ENCODE data around the gene LRCH3.

DNA sequence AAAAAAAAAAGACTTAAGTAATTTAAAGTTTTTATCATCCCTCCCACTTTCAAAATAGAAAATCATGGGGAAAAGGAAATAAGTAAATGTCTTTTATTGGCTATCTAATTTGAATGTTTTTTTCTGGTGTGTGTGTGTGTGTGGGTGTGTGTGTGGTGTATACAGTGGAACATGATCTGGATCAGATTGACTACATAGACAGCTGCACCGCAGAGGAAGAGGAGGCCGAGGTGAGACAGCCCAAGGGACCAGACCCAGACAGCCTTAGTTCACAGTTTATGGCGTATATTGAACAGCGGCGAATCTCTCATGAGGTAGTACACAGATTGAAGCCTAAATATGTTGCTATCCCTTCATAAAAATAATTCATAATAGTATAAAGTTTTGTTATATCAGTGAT, 44.5 kb downstream of the LRCH3 start:
- TF ChIP-seq, protein P1, sequence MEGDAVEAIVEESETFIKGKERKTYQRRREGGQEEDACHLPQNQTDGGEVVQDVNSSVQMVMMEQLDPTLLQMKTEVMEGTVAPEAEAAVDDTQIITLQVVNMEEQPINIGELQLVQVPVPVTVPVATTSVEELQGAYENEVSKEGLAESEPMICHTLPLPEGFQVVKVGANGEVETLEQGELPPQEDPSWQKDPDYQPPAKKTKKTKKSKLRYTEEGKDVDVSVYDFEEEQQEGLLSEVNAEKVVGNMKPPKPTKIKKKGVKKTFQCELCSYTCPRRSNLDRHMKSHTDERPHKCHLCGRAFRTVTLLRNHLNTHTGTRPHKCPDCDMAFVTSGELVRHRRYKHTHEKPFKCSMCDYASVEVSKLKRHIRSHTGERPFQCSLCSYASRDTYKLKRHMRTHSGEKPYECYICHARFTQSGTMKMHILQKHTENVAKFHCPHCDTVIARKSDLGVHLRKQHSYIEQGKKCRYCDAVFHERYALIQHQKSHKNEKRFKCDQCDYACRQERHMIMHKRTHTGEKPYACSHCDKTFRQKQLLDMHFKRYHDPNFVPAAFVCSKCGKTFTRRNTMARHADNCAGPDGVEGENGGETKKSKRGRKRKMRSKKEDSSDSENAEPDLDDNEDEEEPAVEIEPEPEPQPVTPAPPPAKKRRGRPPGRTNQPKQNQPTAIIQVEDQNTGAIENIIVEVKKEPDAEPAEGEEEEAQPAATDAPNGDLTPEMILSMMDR (IDR thresholded peaks at IDR 0.05) = no peak
- TF ChIP-seq POLR2A (IDR thresholded peaks at IDR 0.05) = no peak
